Choroid plexus epithelial cell (primary cell): ENCODE data around the gene SELENOI.
"Not testable (repeated sequence)": the region's sequence is repeated elsewhere in the genome, so short reads cannot be mapped to it uniquely, and the experiment has no call there.

Experiments
- DNase-seq: peaks from one replicate; pipeline ENCODE4 v3.0.0-alpha.2; 2010; ENCODE audit warnings: low read depth
- H3K4me3 ChIP-seq: 2 replicates; pipeline ENCODE4 v1.5.1; 2011; ENCODE audit warnings: low read depth, mild to moderate bottlenecking, control low read depth, low read length, moderate library complexity
- CTCF ChIP-seq: conservative IDR thresholded peaks from 2 replicates; pipeline ENCODE4 v1.5.1; 2011; ENCODE audit warnings: low read depth, mild to moderate bottlenecking, control low read depth, inconsistent platforms, low read length, moderate library complexity

The SELENOI gene

GRCh38 chr2:26349690-26350089 lies 3.7 kb downstream of the SELENOI start:
- no peak for DNase-seq
- no peak overlapping the region for H3K4me3 ChIP-seq
- TF ChIP-seq CTCF, result no peak

- no peak for TF ChIP-seq CTCF
- no peak for DNase-seq
Measured at GRCh38 chr2:26351375-26352090, 5.6 kb downstream of the SELENOI start.

GRCh38 chr2:26352892-26353291 lies 6.9 kb downstream of the SELENOI start:
- TF ChIP-seq CTCF, result no peak
- peak; percentile 40 for DNase-seq

More at GRCh38 chr2:26351375-26352090, 5.6 kb downstream of the SELENOI start:
- H3K4me3 ChIP-seq, result no peak overlapping the region

GRCh38 chr2:26354469-26354868 lies 8.5 kb downstream of the SELENOI start:
- not testable (repeated sequence) for H3K4me3 ChIP-seq, DNase-seq

More at GRCh38 chr2:26352892-26353291, 6.9 kb downstream of the SELENOI start:
- no peak overlapping the region for H3K4me3 ChIP-seq

GRCh38 chr2:26355038-26355995 lies 9.4 kb downstream of the SELENOI start:
- TF ChIP-seq CTCF, result no peak
- peak; percentile 96 for DNase-seq
- peak overlapping the region; percentile 15 for H3K4me3 ChIP-seq

- no peak overlapping the region for H3K4me3 ChIP-seq
- no peak for DNase-seq
- TF ChIP-seq CTCF, result no peak
Measured at GRCh38 chr2:26356111-26356510, 10.2 kb downstream of the SELENOI start.

GRCh38 chr2:26356771-26357170 lies 10.8 kb downstream of the SELENOI start:
- DNase-seq, result peak; percentile 19
- H3K4me3 ChIP-seq, result no peak overlapping the region
- no peak for TF ChIP-seq CTCF
